K562 (cell line): ENCODE results near the gene FCRL6. TPM values are rescaled to one million over a fixed set of nuclear protein-coding genes. Genes with fewer than 3 reads are reported as not detected.

Experiments
- ATAC-seq: fragments of 200-7000 bp; cut with Tn5 transposase; 3 replicates; pipeline ENCODE4 v1.9.1; 2020; ENCODE audit warnings: moderate library complexity
- BruUV-seq: library from RNA; stranded (reverse); fragments of 400-500 nt; replicated peaks from 2 replicates; lab custom pipeline; 2021; lab: Mats Ljungman, UMichigan
- CTCF ChIA-PET: fragments of 300-600 bp; formaldehyde crosslinking; extraction: SDS; loops from one replicate; lab custom pipeline; 2021; ENCODE audit warnings: low intra/inter-chr PET ratio; lab: Yijun Ruan, JAX
- POLR2A ChIA-PET: fragments of 300-600, 350-650 bp; sonication (Branson Sonifier 250); formaldehyde crosslinking; extraction: SDS; loops from one replicate; lab custom pipeline; 2021; ENCODE audit warnings: antibody characterized with exemption, inconsistent platforms; lab: Yijun Ruan, JAX
- DNase-seq, 4 experiments: peaks; one replicate each; pipeline versions ENCODE4 v3.0.0 to v3.0.0-alpha.2; 2011 to 2018; ENCODE audit warnings: low spot score in 3 of 4, mixed read lengths in 3 of 4; ENCODE audit errors: extremely low read depth in 1 of 4
- FAIRE-seq: peaks from 2 replicates; lab custom pipeline; 2011; peaks lifted over from hg19 to GRCh38; lab: Jason Lieb, UNC
- H2AFZ ChIP-seq: 2 replicates; pipeline ENCODE4 v1.6.0; 2011; ENCODE audit warnings: low read depth, low read length, control low read depth, inconsistent platforms
- H3K27ac ChIP-seq: fragments of 200-600 bp; 3 replicates; pipeline ENCODE4 v1.8.0; 2011; ENCODE audit warnings: low read depth, mild to moderate bottlenecking, control low read depth, inconsistent platforms, low read length, moderate library complexity, mixed read lengths; ENCODE audit errors: extremely low read depth
- H3K27me3 ChIP-seq, 2 experiments: fragments of 300-600 bp in 1 of 2; 2 replicates in 1 of 2; 3 replicates in 1 of 2; pipeline versions ENCODE4 v1.6.0 to v1.8.0; 2011; ENCODE audit warnings: inconsistent platforms in 2 of 2, low read length in 2 of 2, mild to moderate bottlenecking in 1 of 2, mixed read lengths in 1 of 2, moderate library complexity in 1 of 2; ENCODE audit not compliant: control insufficient read depth in 2 of 2, insufficient read depth in 2 of 2
- H3K36me3 ChIP-seq: fragments of 300-600 bp; 3 replicates; pipeline ENCODE4 v1.8.0; 2011; ENCODE audit warnings: mild to moderate bottlenecking, low read length, inconsistent platforms; ENCODE audit not compliant: control insufficient read depth, insufficient read depth
- H3K4me1 ChIP-seq, 2 experiments: fragments of 200-600 bp in 1 of 2; replicated peaks in 1 of 2; 2 replicates in 1 of 2; 3 replicates in 1 of 2; pipeline versions ENCODE4 v1.5.1 to v1.8.0; 2011; ENCODE audit warnings: inconsistent platforms in 2 of 2, low read length in 2 of 2, mild to moderate bottlenecking in 1 of 2, mixed read lengths in 1 of 2, moderate library complexity in 1 of 2; ENCODE audit not compliant: control insufficient read depth in 2 of 2, insufficient read depth in 2 of 2
- H3K4me2 ChIP-seq: 2 replicates; pipeline ENCODE4 v1.6.1; 2011; ENCODE audit warnings: low read length, control low read depth, inconsistent platforms, mixed read lengths; ENCODE audit not compliant: insufficient read depth
- H3K4me3 ChIP-seq: fragments of 200-600 bp; sonication (generic), shearing (Covaris generic); 2 replicates; pipeline ENCODE4 v1.5.1; 2016; ENCODE audit warnings: control low read depth, inconsistent platforms
- H3K79me2 ChIP-seq: fragments of 200-600 bp; 3 replicates; pipeline ENCODE4 v1.8.0; 2011; ENCODE audit warnings: low read length, inconsistent platforms; ENCODE audit not compliant: control insufficient read depth, insufficient read depth
- H3K9ac ChIP-seq, 2 experiments: 2 replicates each; pipeline versions ENCODE4 v1.6.0 to v1.6.1; 2011; ENCODE audit warnings: low read depth in 2 of 2, low read length in 2 of 2, control low read depth in 1 of 2, inconsistent platforms in 1 of 2, mild to moderate bottlenecking in 1 of 2, mixed read lengths in 1 of 2; ENCODE audit not compliant: insufficient read depth in 1 of 2
- H3K9me1 ChIP-seq: one replicate; pipeline ENCODE4 v1.6.0; 2011; ENCODE audit warnings: inconsistent platforms, mild to moderate bottlenecking, low read length, moderate library complexity; ENCODE audit not compliant: control insufficient read depth, insufficient read depth
- H3K9me3 ChIP-seq: replicated peaks from 2 replicates; pipeline ENCODE4 v1.5.1; 2011; ENCODE audit warnings: low read depth, low read length, inconsistent platforms; ENCODE audit not compliant: control insufficient read depth, insufficient read depth
- H4K20me1 ChIP-seq: replicated peaks from 2 replicates; pipeline ENCODE4 v1.6.1; 2011; ENCODE audit warnings: low read length, inconsistent platforms, mixed read lengths; ENCODE audit not compliant: control insufficient read depth, insufficient read depth
- FOS ChIP-seq: IDR thresholded peaks from 3 replicates; pipeline ENCODE4 v1.6.1; 2011; ENCODE audit not compliant: insufficient read length; ENCODE audit errors: extremely low read depth
- MXI1 ChIP-seq: IDR thresholded peaks from 2 replicates; pipeline ENCODE4 v1.6.1; 2011; ENCODE audit warnings: low read depth, mild to moderate bottlenecking, improper control_type of control experiment, low read length
- PCBP1 ChIP-seq: fragments of 200-400 bp; formaldehyde crosslinking; IDR thresholded peaks from 2 replicates; pipeline ENCODE4 v1.6.1; 2018; ENCODE audit warnings: mild to moderate bottlenecking, low read depth, low read length; ENCODE audit not compliant: poor library complexity, severe bottlenecking
- RAD21 ChIP-seq, 2 experiments: fragments of 250-450 bp in 1 of 2; fragments of 450-650 bp in 1 of 2; sonication (Bioruptor Pico) in 1 of 2; formaldehyde crosslinking in 1 of 2; IDR thresholded peaks in 1 of 2; conservative IDR thresholded peaks in 1 of 2; 2 replicates each; pipeline versions ENCODE4 v1.4.0 to v1.8.0; 2020 to 2022; ENCODE audit warnings: mild to moderate bottlenecking in 2 of 2, moderate library complexity in 1 of 2
- RBM14 ChIP-seq: fragments of 200-400 bp; formaldehyde crosslinking; IDR thresholded peaks from 2 replicates; pipeline ENCODE4 v1.6.1; 2018; ENCODE audit warnings: low read depth, mild to moderate bottlenecking, low read length, moderate library complexity, borderline replicate concordance; ENCODE audit not compliant: insufficient read depth
- WGBS: fragments of 100-300 bp; shearing (Covaris generic); methylation state at CpG from one replicate; pipeline ENCODE4 v1.1.6; 2016; ENCODE audit warnings: low coverage, mixed read lengths; ENCODE audit not compliant: insufficient coverage; ENCODE audit errors: missing lambda C conversion rate; 5-methylcytosine and 5-hydroxymethylcytosine counted together
- in situ Hi-C: fragments of 300-500 bp; cut with MboI; formaldehyde crosslinking; loops from 4 replicates; pipeline ENCODE4 v1.15.0; 2018; ENCODE audit warnings: inconsistent platforms, mixed read lengths
- intact Hi-C: fragments of 100-400 bp; cut with micrococcal nuclease; formaldehyde crosslinking; loops from 2 replicates; pipeline ENCODE4 v1.14.2; 2022
- polyA plus RNA-seq, 8 experiments: library from polyadenylated mRNA; depleted of rRNA in 4 of 8; stranded (reverse) in 5 of 8; unstranded in 3 of 8; fragments of >200 nt; fragmentation: Nextera tagmentation in 2 of 8; fragmentation: Illumina TruSeq in 1 of 8; extraction: Ambion mirVana in 2 of 8; extraction: Trizol in 1 of 8; gene quantifications; 2 replicates each; pipeline versions ENCODE4 v1.2.1 to v1.2.3, GENCODE V29; 2011 to 2014; ENCODE audit warnings: inconsistent platforms in 1 of 8, missing spikeins in 1 of 8
- total RNA-seq, 7 experiments: library from RNA; depleted of rRNA in 6 of 7; stranded (reverse); fragments of >200 nt in 6 of 7; fragmentation: Illumina TruSeq in 2 of 7; extraction: Trizol in 2 of 7; gene quantifications; 2 replicates each; pipeline versions ENCODE4 v1.2.1 to v1.2.3, GENCODE V29; 2011 to 2021; ENCODE audit warnings: low replicate concordance in 1 of 7
- TF ChIP-seq, protein P1 (sequence below), 3 experiments: IDR thresholded peaks in 2 of 3; conservative IDR thresholded peaks in 1 of 3; 2 replicates each; pipeline ENCODE4 v1.5.1; 2011 to 2012; ENCODE audit warnings: low read length in 3 of 3, mild to moderate bottlenecking in 3 of 3, control low read depth in 2 of 3, improper control_type of control experiment in 1 of 3, inconsistent platforms in 1 of 3, low read depth in 1 of 3, mixed read lengths in 1 of 3, moderate library complexity in 1 of 3; ENCODE audit not compliant: insufficient read depth in 2 of 3
- TF ChIP-seq, protein P2 (sequence below): fragments of 450-650 bp; formaldehyde crosslinking; IDR thresholded peaks from 2 replicates; pipeline ENCODE4 v1.4.0; 2022; ENCODE audit warnings: missing genetic modification characterization

Gene FCRL6
- total and polyA plus RNA-seq, 9 of the 15 experiments (the other 6 are each of a cell fraction or from before 2014, with no cell fraction given): not detected

DNA sequence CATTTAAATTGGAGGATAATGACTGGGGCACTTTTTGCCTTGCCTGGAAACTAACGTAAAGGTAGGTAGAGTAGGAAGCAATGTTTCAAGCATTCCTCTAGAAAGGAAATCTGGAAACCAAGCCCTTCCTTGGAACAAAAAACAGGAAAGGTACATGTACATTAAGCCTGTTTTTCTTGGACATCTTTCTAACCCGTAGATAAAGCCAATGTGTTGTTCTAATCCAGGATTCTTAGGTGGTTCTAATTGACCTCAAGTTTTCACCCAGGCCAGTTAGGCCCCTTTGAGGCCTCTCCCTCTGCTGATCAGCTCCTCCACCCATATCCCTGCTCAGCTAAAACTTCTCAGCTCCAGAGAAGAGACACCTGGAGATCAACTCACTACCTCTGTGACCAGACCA is 27.7 kb upstream of the FCRL6 start:
- DNase-seq: no peak
- TF ChIP-seq FOS: no peak
- TF ChIP-seq RBM14: no peak
- TF ChIP-seq MXI1: no peak
- TF ChIP-seq RAD21 (CRISPR knock-in tag; conservative IDR thresholded peaks at IDR 0.05 in 1 of 2, IDR thresholded peaks at IDR 0.05 in 1 of 2): no peak
- Histone ChIP-seq H3K79me2 (no peaks in the 10 kb centered on the region), H3K4me3 (no peak overlapping the region), H3K9me1 (no peaks in the 10 kb centered on the region), H3K4me1 (no peaks in the 10 kb centered on the region), H3K27me3 (peaks cover 0 to 7% of the 10 kb centered on the region in 2 experiments; a peak in 3 of 5 replicates), H3K36me3 (no peaks in the 10 kb centered on the region), H3K27ac (no peak overlapping the region), H2AFZ (no peak overlapping the region), H3K9me3 (no peaks in the 10 kb centered on the region), H4K20me1 (no peaks in the 10 kb centered on the region), H3K9ac (no peak overlapping the region; a peak in 1 of 4 replicates), H3K4me2 (no peak overlapping the region)
- in situ Hi-C loops (no loop called here), intact Hi-C loops (no loop called here)
- ChIA-PET CTCF (no interaction called here), POLR2A (interaction anchor here (0.6 kb wide), 1 partner anchor 675 kb away, joined by 3 read pairs; no protein-coding TSS in a partner anchor)
- FAIRE-seq: no peak
- WGBS: 0% methylated on average over 2 of the region's 2 CpGs
- no peak for ATAC-seq
- BruUV-seq: no TSS peak

GRCh38 chr1:159775716-159776115 is 26.4 kb upstream of the FCRL6 start:
- peak; percentile 40 for FAIRE-seq
- no peak overlapping the region for H3K9ac ChIP-seq
- intact Hi-C loops: no loop called here
- no peak for DNase-seq
- H4K20me1 ChIP-seq: no peaks in the 10 kb centered on the region
- no peak overlapping the region for H3K4me3 ChIP-seq
- no peaks in the 10 kb centered on the region for H3K9me3 ChIP-seq
- no peak overlapping the region for H3K27ac ChIP-seq
- whole genome bisulfite sequencing: 3% methylated on average over 2 of the region's 2 CpGs
- H3K27me3 ChIP-seq: peaks cover 0 to 7% of the 10 kb centered on the region in 2 experiments; a peak in 3 of 5 replicates
- H3K9me1 ChIP-seq: no peaks in the 10 kb centered on the region
- in situ Hi-C loops: no loop called here
- CTCF ChIA-PET: interaction anchor here (0.7 to 1.0 kb wide), 2 partner anchors 231 to 418 kb away, joined by 3 read pairs; no protein-coding TSS in a partner anchor
- no peak for ATAC-seq
- H3K4me1 ChIP-seq: peaks cover 0 to 4% of the 10 kb centered on the region in 2 experiments; a peak in 2 of 5 replicates
- H3K4me2 ChIP-seq: no peak overlapping the region
- POLR2A ChIA-PET: no interaction called here
- no peak overlapping the region for H2AFZ ChIP-seq
- no peaks in the 10 kb centered on the region for H3K36me3 ChIP-seq
- no peaks in the 10 kb centered on the region for H3K79me2 ChIP-seq
- BruUV-seq: no TSS peak
- TF ChIP-seq, protein P1, sequence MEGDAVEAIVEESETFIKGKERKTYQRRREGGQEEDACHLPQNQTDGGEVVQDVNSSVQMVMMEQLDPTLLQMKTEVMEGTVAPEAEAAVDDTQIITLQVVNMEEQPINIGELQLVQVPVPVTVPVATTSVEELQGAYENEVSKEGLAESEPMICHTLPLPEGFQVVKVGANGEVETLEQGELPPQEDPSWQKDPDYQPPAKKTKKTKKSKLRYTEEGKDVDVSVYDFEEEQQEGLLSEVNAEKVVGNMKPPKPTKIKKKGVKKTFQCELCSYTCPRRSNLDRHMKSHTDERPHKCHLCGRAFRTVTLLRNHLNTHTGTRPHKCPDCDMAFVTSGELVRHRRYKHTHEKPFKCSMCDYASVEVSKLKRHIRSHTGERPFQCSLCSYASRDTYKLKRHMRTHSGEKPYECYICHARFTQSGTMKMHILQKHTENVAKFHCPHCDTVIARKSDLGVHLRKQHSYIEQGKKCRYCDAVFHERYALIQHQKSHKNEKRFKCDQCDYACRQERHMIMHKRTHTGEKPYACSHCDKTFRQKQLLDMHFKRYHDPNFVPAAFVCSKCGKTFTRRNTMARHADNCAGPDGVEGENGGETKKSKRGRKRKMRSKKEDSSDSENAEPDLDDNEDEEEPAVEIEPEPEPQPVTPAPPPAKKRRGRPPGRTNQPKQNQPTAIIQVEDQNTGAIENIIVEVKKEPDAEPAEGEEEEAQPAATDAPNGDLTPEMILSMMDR (IDR thresholded peaks at IDR 0.05 in 2 of 3, conservative IDR thresholded peaks at IDR 0.05 in 1 of 3; ENCODE audit: insufficient read depth in 2 of 3, low read depth in 1 of 3, low read length in 3 of 3): peak in 1 of 3 experiments; percentile 15; a peak in 2 of 6 replicates
- TF ChIP-seq RAD21 (CRISPR knock-in tag; conservative IDR thresholded peaks at IDR 0.05 in 1 of 2, IDR thresholded peaks at IDR 0.05 in 1 of 2) (0 out of 4 replicates have a peak, but pooled peaks of 1 of the 2 experiments have one; percentile 14), PCBP1 (no peak)
- TF ChIP-seq, protein P2, sequence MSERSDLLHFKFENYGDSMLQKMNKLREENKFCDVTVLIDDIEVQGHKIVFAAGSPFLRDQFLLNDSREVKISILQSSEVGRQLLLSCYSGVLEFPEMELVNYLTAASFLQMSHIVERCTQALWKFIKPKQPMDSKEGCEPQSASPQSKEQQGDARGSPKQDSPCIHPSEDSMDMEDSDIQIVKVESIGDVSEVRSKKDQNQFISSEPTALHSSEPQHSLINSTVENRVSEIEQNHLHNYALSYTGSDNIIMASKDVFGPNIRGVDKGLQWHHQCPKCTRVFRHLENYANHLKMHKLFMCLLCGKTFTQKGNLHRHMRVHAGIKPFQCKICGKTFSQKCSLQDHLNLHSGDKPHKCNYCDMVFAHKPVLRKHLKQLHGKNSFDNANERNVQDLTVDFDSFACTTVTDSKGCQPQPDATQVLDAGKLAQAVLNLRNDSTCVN (CRISPR knock-in tag): no peak
